ENCODE data around the gene VAPB. TPM values are rescaled to one million over a fixed set of nuclear protein-coding genes. Genes with fewer than 3 reads are reported as not detected.

VAPB gene
- total RNA-seq, 4 donors from 2014 or later, result 16.3 to 25.3 (median 21.0) TPM

DNA sequence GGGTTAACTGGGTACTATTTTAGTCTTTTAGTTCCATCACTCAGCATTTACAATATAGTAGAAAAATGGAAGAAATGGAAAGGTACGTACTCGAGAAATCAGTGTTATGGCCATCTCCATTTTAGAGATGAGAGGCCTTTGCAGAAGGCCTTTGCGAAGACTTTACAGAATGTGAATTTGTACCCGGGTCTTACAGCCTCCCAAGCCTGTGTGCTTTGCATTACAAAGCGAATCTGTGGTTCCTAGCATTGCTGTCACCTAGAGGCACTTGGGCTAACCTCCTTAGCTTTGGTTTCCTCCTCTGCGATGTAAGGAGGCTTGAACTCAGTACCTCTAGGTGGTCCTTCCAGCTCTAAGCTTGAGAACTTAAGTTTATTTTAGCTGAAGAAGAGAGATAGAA lies 10.9 kb downstream of the VAPB start:
- TF ChIP-seq, protein P1, sequence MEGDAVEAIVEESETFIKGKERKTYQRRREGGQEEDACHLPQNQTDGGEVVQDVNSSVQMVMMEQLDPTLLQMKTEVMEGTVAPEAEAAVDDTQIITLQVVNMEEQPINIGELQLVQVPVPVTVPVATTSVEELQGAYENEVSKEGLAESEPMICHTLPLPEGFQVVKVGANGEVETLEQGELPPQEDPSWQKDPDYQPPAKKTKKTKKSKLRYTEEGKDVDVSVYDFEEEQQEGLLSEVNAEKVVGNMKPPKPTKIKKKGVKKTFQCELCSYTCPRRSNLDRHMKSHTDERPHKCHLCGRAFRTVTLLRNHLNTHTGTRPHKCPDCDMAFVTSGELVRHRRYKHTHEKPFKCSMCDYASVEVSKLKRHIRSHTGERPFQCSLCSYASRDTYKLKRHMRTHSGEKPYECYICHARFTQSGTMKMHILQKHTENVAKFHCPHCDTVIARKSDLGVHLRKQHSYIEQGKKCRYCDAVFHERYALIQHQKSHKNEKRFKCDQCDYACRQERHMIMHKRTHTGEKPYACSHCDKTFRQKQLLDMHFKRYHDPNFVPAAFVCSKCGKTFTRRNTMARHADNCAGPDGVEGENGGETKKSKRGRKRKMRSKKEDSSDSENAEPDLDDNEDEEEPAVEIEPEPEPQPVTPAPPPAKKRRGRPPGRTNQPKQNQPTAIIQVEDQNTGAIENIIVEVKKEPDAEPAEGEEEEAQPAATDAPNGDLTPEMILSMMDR (IDR thresholded peaks at IDR 0.05; ENCODE audit: low read depth), result no peak

DNA sequence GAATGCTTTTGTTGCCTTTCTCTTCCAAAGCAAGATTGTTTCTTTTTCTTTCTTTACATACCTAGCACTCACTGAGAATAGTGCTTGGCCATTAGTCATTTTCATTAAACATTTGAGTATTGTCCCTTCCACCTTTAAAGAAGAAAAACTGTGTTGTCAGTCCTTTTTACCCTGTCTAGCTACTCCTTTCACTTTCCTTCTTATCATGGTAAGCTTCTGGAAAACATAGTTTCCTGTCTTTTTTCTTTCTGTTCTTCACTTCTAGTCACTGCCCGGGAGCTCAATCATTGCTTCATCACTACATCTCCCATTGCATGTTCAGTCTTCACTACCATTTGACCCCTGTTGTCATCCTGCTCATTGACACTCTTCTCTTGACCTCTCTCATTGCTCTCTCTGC lies 12.1 kb downstream of the VAPB start:
- TF ChIP-seq, protein P1 (IDR thresholded peaks at IDR 0.05; ENCODE audit: low read depth), result no peak

DNA sequence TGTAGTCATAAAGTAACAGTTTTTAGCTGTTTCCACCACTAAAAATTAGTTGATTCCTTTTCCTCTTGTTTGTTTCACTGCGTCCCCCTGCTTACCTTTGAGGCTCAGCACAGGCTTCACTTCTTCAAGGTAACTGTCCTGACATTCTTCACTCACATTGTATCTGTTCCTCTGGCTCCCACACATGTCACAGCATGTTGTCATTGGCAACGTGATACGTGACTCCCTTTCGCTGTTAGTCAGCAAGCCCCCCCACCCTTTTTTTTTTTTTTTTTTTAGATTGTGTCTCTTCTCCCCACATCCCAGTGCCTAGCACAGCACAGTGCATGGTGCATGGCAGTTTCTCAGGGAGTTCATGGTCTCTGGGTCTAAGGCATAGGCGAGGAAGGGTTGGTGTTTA lies 13.3 kb downstream of the VAPB start:
- TF ChIP-seq, protein P1 (IDR thresholded peaks at IDR 0.05; ENCODE audit: low read depth), result no peak

DNA sequence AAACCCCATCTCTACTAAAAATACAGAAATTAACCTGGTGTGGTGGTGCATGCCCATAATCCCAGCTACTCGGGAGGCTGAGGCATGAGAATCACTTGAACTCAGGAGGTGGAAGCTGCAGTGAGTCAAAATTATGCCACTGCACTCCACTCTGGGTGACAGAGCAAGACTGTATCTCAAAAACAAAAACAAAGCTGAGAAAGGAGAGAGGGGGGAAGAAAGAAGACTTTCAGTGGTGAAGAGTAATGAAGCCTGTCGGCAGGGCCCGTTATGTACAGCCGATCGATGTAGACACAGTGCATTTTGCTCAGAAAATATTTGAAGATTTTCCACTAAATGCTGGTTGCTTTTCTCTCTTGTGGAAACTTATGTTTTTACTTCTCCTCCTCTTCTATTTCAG lies 13.8 kb downstream of the VAPB start:
- TF ChIP-seq, protein P1 (IDR thresholded peaks at IDR 0.05; ENCODE audit: low read depth), result no peak

DNA sequence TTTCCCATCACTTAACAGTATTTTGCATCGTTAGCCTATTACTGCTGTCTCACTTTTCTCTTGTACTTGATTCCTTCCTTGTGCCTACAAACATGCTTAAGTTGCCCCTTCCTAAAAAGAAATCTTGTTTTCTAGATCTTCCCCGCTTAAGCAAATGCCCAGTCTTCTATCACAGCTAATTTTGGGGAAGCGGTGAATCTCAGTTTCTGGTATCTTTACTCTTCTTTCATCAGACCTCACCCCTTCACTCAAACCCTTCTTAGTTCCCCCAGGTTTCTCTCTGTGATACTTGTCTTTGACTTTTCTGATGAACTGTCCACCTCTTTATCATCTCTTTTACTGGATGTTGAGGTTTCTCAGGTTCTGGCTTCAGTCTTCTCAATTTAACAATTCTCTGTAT lies 14.2 kb downstream of the VAPB start:
- TF ChIP-seq, protein P1 (IDR thresholded peaks at IDR 0.05; ENCODE audit: low read depth), result no peak

DNA sequence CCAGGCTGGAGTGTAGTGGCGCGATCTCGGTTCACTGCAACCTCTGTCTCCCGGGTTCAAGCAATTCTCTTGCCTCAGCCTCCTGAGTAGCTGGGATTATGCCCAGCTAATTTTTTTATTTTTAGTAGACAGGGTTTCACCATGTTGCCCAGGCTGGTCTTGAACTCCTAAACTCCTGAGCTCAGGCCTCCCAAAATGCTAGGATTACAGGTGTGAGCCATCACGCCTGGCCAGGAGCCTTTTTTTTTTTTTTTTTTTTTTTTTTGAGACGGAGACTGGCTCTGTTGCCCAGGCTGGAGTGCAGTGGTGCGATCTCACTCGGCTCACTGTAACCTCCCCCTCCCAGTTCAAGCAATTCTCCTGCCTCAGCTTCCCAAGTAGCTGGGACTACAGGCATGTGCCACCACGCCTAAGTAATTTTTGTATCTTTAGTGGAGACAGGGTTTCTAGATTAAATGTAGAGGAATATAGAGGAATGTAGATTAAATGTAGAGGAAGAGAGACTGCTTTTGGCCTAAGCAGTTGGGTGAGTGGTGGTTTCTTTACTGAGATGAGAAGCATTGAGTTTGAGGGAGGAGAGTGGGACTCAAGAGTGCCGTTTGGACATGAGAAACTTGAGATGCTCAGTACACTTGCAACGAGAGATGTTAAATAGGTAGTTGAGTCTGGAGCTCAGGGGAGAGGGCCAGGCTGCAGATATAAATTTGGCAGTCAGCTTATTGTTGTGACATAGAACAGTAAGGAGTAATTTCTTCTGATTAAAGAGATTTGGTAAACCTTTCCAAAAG lies 16.7 kb downstream of the VAPB start:
- TF ChIP-seq, protein P1 (IDR thresholded peaks at IDR 0.05; ENCODE audit: low read depth), result no peak

DNA sequence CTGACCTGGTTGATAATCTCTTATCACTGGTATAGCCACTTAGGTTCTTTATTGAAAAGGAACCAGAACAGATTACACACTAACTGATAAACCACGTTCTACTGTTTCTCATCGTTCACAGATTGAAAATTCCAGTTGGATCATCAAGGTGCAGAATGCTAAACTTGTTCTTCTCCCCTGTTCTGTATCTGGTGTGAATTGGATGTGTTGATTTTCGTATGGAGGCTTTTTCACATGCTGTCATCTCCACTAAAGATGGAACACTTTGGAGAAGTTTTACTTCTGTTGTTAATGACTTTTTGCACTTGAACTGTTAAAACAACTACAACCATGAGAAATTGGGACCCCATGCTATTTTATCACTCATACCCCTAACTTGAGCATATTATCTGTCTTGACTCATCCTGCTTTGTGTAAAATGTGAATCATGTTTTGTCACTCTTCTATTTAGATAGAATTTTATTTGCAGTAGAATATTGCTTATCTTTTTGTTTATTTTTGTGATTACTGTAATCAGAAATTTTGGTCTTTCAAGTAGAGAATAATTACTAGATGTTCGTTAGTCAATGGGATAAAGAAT lies 17.5 kb downstream of the VAPB start:
- TF ChIP-seq, protein P1 (IDR thresholded peaks at IDR 0.05; ENCODE audit: low read depth), result no peak

All from subcutaneous adipose tissue (tissue), 4 donors.